Neural progenitor cell (in vitro differentiated cells): ENCODE data around the gene LMO2. TPM values are rescaled to one million over a fixed set of nuclear protein-coding genes. Genes with fewer than 3 reads are reported as not detected.

Experiments used
- DNase-seq: peaks from one replicate; pipeline ENCODE4 v3.0.0-alpha.2; 2016; ENCODE audit warnings: low spot score
- H2AFZ ChIP-seq: fragments of 200-600 bp; sonication (generic); replicated peaks from 2 replicates; pipeline ENCODE4 v1.6.1; 2016; ENCODE audit warnings: antibody characterized with exemption
- H3F3A ChIP-seq: fragments of 200-600 bp; sonication (generic); 2 replicates; pipeline ENCODE4 v1.6.1; 2016; ENCODE audit warnings: antibody characterized with exemption, low read depth
- H3K27ac ChIP-seq: fragments of 200-600 bp; sonication (generic); 2 replicates; pipeline ENCODE4 v1.5.1; 2016; ENCODE audit warnings: mild to moderate bottlenecking
- H3K27me3 ChIP-seq: fragments of 200-600 bp; sonication (generic); 2 replicates; pipeline ENCODE4 v1.6.1; 2016; ENCODE audit warnings: mild to moderate bottlenecking, moderate library complexity
- H3K36me3 ChIP-seq: fragments of 200-600 bp; sonication (generic); 2 replicates; pipeline ENCODE4 v1.5.1; 2016
- H3K4me1 ChIP-seq: fragments of 200-600 bp; sonication (generic); 2 replicates; pipeline ENCODE4 v1.6.1; 2016; ENCODE audit warnings: mixed run types
- H3K4me2 ChIP-seq: fragments of 200-600 bp; sonication (generic); 2 replicates; pipeline ENCODE4 v1.6.1; 2016
- H3K4me3 ChIP-seq: fragments of 200-600 bp; sonication (generic); 2 replicates; pipeline ENCODE4 v1.5.1; 2016
- H3K79me2 ChIP-seq: fragments of 200-600 bp; sonication (generic); 2 replicates; pipeline ENCODE4 v1.6.1; 2016; ENCODE audit warnings: low read depth
- H3K9ac ChIP-seq: fragments of 200-600 bp; sonication (generic); 2 replicates; pipeline ENCODE4 v1.6.1; 2016
- H3K9me3 ChIP-seq: fragments of 200-600 bp; sonication (generic); 2 replicates; pipeline ENCODE4 v1.5.1; 2016; ENCODE audit warnings: low read depth
- H4K20me1 ChIP-seq: fragments of 200-600 bp; sonication (generic); 2 replicates; pipeline ENCODE4 v1.6.1; 2016; ENCODE audit warnings: low read depth
- H3K27ac Mint-ChIP-seq: 3 replicates; pipeline ENCODE4 v1.8.0; 2021; ENCODE audit warnings: mixed read lengths
- H3K27me3 Mint-ChIP-seq: 2 replicates; pipeline ENCODE4 v1.8.0; 2022; ENCODE audit warnings: low read depth, mild to moderate bottlenecking, inconsistent platforms, moderate library complexity, mixed read lengths; ENCODE audit not compliant: insufficient read depth
- H3K36me3 Mint-ChIP-seq: 3 replicates; pipeline ENCODE4 v1.8.0; 2021; ENCODE audit warnings: mixed read lengths
- H3K4me1 Mint-ChIP-seq: 3 replicates; pipeline ENCODE4 v1.8.0; 2021; ENCODE audit warnings: mixed read lengths
- H3K4me3 Mint-ChIP-seq: 3 replicates; pipeline ENCODE4 v1.8.0; 2021; ENCODE audit warnings: mild to moderate bottlenecking, moderate library complexity, mixed read lengths
- H3K9me3 Mint-ChIP-seq: 3 replicates; pipeline ENCODE4 v1.8.0; 2020; ENCODE audit warnings: mixed read lengths
- EZH2 ChIP-seq: fragments of 200-600 bp; sonication (generic); IDR thresholded peaks from 2 replicates; pipeline ENCODE4 v1.6.1; 2017; ENCODE audit warnings: antibody characterized with exemption, mild to moderate bottlenecking, moderate library complexity
- EZH2phosphoT487 ChIP-seq: fragments of 200-600 bp; sonication (generic); IDR thresholded peaks from 2 replicates; pipeline ENCODE4 v1.6.1; 2017; ENCODE audit warnings: antibody characterized with exemption
- total RNA-seq: library from RNA; depleted of rRNA; stranded (reverse); fragments of >200 nt; gene quantifications from 2 replicates; pipeline ENCODE4 v1.2.3, GENCODE V29; 2015; ENCODE audit warnings: low replicate concordance
- TF ChIP-seq, protein P1 (sequence below): fragments of 200-600 bp; sonication (generic); IDR thresholded peaks from 2 replicates; pipeline ENCODE4 v1.5.1; 2017; ENCODE audit warnings: antibody characterized with exemption, mild to moderate bottlenecking

The LMO2 gene
- total RNA-seq, 1 donor from 2014 or later: 0.92 TPM

DNA sequence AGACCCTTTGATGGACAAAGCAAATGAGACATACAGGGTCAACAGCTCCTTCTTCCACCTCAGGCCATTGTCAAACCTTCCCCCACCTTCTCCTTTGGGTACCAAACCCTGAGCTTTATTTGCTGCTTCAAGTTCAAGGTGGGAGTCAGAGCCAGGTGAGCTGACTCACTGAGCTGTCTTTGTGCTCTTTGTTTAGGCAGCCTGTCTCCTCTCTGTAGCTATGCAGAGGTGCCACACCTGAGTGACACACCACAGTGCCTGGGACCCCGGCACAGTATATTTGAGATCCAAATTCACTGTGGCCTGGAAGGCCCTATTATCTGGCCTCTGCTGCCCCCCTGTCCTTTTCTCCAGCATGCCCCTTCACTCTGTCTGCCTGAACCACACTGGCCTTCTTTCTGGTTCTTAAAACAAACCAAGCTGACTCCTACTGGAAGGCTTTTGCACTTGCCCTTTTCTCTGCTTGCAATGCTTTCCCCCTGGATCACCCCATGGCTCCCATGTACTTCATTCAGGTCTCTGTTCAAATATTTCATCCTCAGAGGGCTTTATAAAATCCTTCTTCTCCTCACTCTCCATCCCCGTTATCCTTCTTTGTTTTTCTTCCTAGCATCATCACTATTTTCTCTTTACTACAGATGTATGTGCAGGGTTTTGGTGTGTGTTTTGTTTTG lies 16.1 kb downstream of the LMO2 start:
- H3K9me3 Mint-ChIP-seq: no peaks in the 10 kb centered on the region
- no peak overlapping the region for H3K4me3 Mint-ChIP-seq
- no peak overlapping the region for H3K27ac Mint-ChIP-seq
- Histone ChIP-seq H3K4me2 (no peak overlapping the region), H3K27me3 (peaks cover 50% of the 10 kb centered on the region), H2AFZ (no peak overlapping the region), H3K36me3 (no peaks in the 10 kb centered on the region), H3K4me1 (peaks cover 6% of the 10 kb centered on the region), H3K9ac (no peak overlapping the region), H3F3A (peaks cover 5% of the 10 kb centered on the region), H4K20me1 (no peaks in the 10 kb centered on the region), H3K4me3 (no peak overlapping the region), H3K79me2 (no peaks in the 10 kb centered on the region), H3K9me3 (no peaks in the 10 kb centered on the region), H3K27ac (no peak overlapping the region)
- no peak for TF ChIP-seq EZH2
- H3K4me1 Mint-ChIP-seq: peaks cover 9% of the 10 kb centered on the region
- DNase-seq: no peak
- peaks cover 3% of the 10 kb centered on the region for H3K27me3 Mint-ChIP-seq
- H3K36me3 Mint-ChIP-seq: no peaks in the 10 kb centered on the region

DNA sequence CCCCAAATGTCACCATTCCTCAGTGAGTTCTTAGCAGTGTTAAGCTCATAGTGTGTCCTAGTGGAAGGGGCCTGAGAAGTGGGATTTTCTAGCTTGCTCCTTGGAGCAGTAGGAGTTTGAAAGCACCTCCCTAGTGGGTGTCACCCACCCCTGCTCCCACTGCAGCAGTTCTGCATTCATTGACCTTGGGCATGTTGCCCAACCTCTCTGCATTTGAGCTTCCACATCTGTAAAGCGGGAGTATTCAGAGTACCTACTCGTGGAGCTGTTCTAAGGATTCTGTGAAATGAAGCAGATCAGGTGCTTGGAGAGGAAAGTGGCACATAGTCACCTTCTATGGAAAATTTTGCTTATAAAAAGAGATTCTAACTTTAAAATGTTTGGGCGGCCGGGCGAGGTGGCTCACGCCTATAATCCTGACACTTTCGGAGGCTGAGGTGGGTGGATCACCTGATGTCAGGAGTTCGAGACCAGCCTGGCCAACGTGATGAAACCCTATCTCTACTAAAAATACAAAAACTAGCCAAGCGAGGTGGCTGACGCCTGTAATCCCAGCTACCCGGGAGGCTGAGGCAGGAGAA lies 16.9 kb downstream of the LMO2 start:
- TF ChIP-seq EZH2phosphoT487: no peak
- TF ChIP-seq EZH2: no peak
- TF ChIP-seq, protein P1, sequence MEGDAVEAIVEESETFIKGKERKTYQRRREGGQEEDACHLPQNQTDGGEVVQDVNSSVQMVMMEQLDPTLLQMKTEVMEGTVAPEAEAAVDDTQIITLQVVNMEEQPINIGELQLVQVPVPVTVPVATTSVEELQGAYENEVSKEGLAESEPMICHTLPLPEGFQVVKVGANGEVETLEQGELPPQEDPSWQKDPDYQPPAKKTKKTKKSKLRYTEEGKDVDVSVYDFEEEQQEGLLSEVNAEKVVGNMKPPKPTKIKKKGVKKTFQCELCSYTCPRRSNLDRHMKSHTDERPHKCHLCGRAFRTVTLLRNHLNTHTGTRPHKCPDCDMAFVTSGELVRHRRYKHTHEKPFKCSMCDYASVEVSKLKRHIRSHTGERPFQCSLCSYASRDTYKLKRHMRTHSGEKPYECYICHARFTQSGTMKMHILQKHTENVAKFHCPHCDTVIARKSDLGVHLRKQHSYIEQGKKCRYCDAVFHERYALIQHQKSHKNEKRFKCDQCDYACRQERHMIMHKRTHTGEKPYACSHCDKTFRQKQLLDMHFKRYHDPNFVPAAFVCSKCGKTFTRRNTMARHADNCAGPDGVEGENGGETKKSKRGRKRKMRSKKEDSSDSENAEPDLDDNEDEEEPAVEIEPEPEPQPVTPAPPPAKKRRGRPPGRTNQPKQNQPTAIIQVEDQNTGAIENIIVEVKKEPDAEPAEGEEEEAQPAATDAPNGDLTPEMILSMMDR: no peak
- H3K4me3 ChIP-seq: no peak overlapping the region
- no peaks in the 10 kb centered on the region for H3K9me3 ChIP-seq
- peaks cover 57% of the 10 kb centered on the region for H3K27me3 ChIP-seq
- no peak overlapping the region for H2AFZ ChIP-seq
- Mint-ChIP-seq H3K9me3 (no peaks in the 10 kb centered on the region), H3K4me1 (peaks cover 13% of the 10 kb centered on the region), H3K27me3 (peaks cover 5% of the 10 kb centered on the region), H3K36me3 (no peaks in the 10 kb centered on the region), H3K27ac (no peak overlapping the region), H3K4me3 (no peak overlapping the region)
- no peaks in the 10 kb centered on the region for H3K36me3 ChIP-seq
- no peak overlapping the region for H3K4me2 ChIP-seq
- no peaks in the 10 kb centered on the region for H3K79me2 ChIP-seq
- no peaks in the 10 kb centered on the region for H4K20me1 ChIP-seq
- H3K4me1 ChIP-seq: peaks cover 9% of the 10 kb centered on the region
- H3K9ac ChIP-seq: no peak overlapping the region
- H3K27ac ChIP-seq: no peak overlapping the region
- H3F3A ChIP-seq: peaks cover 13% of the 10 kb centered on the region
- DNase-seq: no peak

DNA sequence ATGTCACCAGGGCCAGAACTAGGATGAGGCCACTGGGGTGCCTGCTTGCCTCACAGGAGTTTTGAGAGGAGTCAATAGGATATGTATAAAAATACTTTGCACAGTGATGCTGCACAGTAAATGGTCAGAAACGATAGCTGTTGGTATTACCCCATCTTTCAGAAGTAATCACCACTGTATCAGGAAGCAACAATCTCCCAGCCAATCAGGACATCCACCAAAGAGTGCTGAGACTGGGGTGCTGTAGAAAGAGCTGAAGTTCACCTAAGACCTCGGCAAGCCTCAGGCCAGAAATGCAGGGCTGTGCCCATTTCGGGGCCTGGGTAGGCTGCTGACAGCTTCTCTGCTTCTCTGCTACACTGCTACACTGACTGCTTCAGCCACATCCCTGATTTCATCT lies 17.4 kb downstream of the LMO2 start:
- no peak for DNase-seq
- no peak overlapping the region for H3K4me3 ChIP-seq
- H4K20me1 ChIP-seq: no peaks in the 10 kb centered on the region
- no peak overlapping the region for H2AFZ ChIP-seq
- Mint-ChIP-seq H3K4me1 (peaks cover 16% of the 10 kb centered on the region), H3K27ac (no peak overlapping the region), H3K27me3 (peaks cover 8% of the 10 kb centered on the region), H3K36me3 (no peaks in the 10 kb centered on the region), H3K9me3 (no peaks in the 10 kb centered on the region), H3K4me3 (no peak overlapping the region)
- H3K4me2 ChIP-seq: no peak overlapping the region
- peaks cover 16% of the 10 kb centered on the region for H3F3A ChIP-seq
- no peak for TF ChIP-seq EZH2
- TF ChIP-seq, protein P1: no peak
- no peak for TF ChIP-seq EZH2phosphoT487
- H3K9ac ChIP-seq: no peak overlapping the region
- no peak overlapping the region for H3K27ac ChIP-seq
- H3K9me3 ChIP-seq: no peaks in the 10 kb centered on the region
- no peaks in the 10 kb centered on the region for H3K79me2 ChIP-seq
- H3K27me3 ChIP-seq: peaks cover 62% of the 10 kb centered on the region
- no peaks in the 10 kb centered on the region for H3K36me3 ChIP-seq
- H3K4me1 ChIP-seq: peaks cover 9% of the 10 kb centered on the region
